Endothelial cell of umbilical vein (primary cell): Measurements from ENCODE around the gene DLGAP1. TPM values are rescaled to one million over a fixed set of nuclear protein-coding genes. Genes with fewer than 3 reads are reported as not detected.

Experiments used
- BruUV-seq: library from RNA; stranded (reverse); fragments of 400-500 nt; replicated peaks from 2 replicates; lab custom pipeline; 2021; lab: Mats Ljungman, UMichigan
- CTCF ChIA-PET: fragments of 300-600, 350-600 bp; sonication (Branson Sonifier 250); formaldehyde crosslinking; loops from one replicate; lab custom pipeline; 2021; ENCODE audit warnings: antibody characterized with exemption, inconsistent platforms; lab: Charles Lee
- POLR2A ChIA-PET: fragments of 300-600, 350-600 bp; sonication (Branson Sonifier 250); formaldehyde crosslinking; loops from one replicate; lab custom pipeline; 2021; ENCODE audit warnings: antibody characterized with exemption, inconsistent platforms; lab: Charles Lee
- DNase-seq: peaks from one replicate; pipeline ENCODE4 v3.0.0-alpha.2; 2011; ENCODE audit warnings: low read depth, low spot score
- FAIRE-seq: peaks from 2 replicates; lab custom pipeline; 2011; peaks lifted over from hg19 to GRCh38; lab: Jason Lieb, UNC
- H2AFZ ChIP-seq: 2 replicates; pipeline ENCODE4 v1.6.0; 2012; ENCODE audit warnings: low read depth, low read length, control low read depth, inconsistent platforms
- H3K27ac ChIP-seq: 2 replicates; pipeline ENCODE4 v1.5.1; 2011; ENCODE audit warnings: low read depth, mild to moderate bottlenecking, control low read depth, low read length, moderate library complexity; ENCODE audit not compliant: insufficient read depth
- H3K27me3 ChIP-seq, 2 experiments: 2 replicates each; pipeline versions ENCODE4 v1.6.0 to v1.6.1; 2011; ENCODE audit warnings: low read length in 2 of 2, mixed read lengths in 1 of 2; ENCODE audit not compliant: control insufficient read depth in 2 of 2, insufficient read depth in 2 of 2
- H3K36me3 ChIP-seq, 2 experiments: 2 replicates in 1 of 2; 3 replicates in 1 of 2; pipeline ENCODE4 v1.5.1; 2011; ENCODE audit warnings: low read length in 2 of 2, mild to moderate bottlenecking in 1 of 2, moderate library complexity in 1 of 2; ENCODE audit not compliant: control insufficient read depth in 2 of 2, insufficient read depth in 2 of 2; ENCODE audit errors: extremely low read depth in 1 of 2
- H3K4me1 ChIP-seq: 3 replicates; pipeline ENCODE4 v1.5.1; 2011; ENCODE audit warnings: mild to moderate bottlenecking, low read length; ENCODE audit not compliant: control insufficient read depth, insufficient read depth; ENCODE audit errors: extremely low read depth
- H3K4me2 ChIP-seq: 2 replicates; pipeline ENCODE4 v1.6.1; 2011; ENCODE audit warnings: low read length, control low read depth, mixed read lengths; ENCODE audit not compliant: insufficient read depth
- H3K4me3 ChIP-seq, 3 experiments: fragments of 200-600 bp in 1 of 3; sonication (generic), shearing (Covaris generic) in 1 of 3; replicated peaks in 1 of 3; 2 replicates each; pipeline ENCODE4 v1.5.1; 2011 to 2016; ENCODE audit warnings: control low read depth in 3 of 3, low read length in 3 of 3, mild to moderate bottlenecking in 2 of 3, inconsistent platforms in 1 of 3, low read depth in 1 of 3, moderate library complexity in 1 of 3; ENCODE audit not compliant: insufficient read depth in 1 of 3
- H3K79me2 ChIP-seq: 2 replicates; pipeline ENCODE4 v1.6.0; 2012; ENCODE audit warnings: low read length, inconsistent platforms; ENCODE audit not compliant: control insufficient read depth, insufficient read depth
- H3K9ac ChIP-seq: replicated peaks from 2 replicates; pipeline ENCODE3; 2011; ENCODE audit warnings: low read length, control low read depth; ENCODE audit not compliant: insufficient read depth; ENCODE audit errors: extremely low read depth
- H3K9me1 ChIP-seq: replicated peaks from 3 replicates; pipeline ENCODE4 v1.6.0; 2011; ENCODE audit warnings: mild to moderate bottlenecking, low read length; ENCODE audit not compliant: control insufficient read depth, insufficient read depth; ENCODE audit errors: extremely low read depth
- H3K9me3 ChIP-seq: replicated peaks from 2 replicates; pipeline ENCODE4 v1.5.1; 2012; ENCODE audit warnings: low read length, inconsistent platforms; ENCODE audit not compliant: control insufficient read depth, insufficient read depth
- H4K20me1 ChIP-seq: replicated peaks from 2 replicates; pipeline ENCODE3; 2011; ENCODE audit warnings: mild to moderate bottlenecking, low read length; ENCODE audit not compliant: control insufficient read depth, insufficient read depth; ENCODE audit errors: extremely low read depth
- CTCF ChIP-seq, 2 donors: IDR thresholded peaks; 1 replicate in 1 of 2; 2 replicates in 1 of 2; pipeline ENCODE4 v1.5.1; 2011; ENCODE audit warnings: low read length in 2 of 2, mild to moderate bottlenecking in 2 of 2, moderate library complexity in 2 of 2, control low read depth in 1 of 2, inconsistent platforms in 1 of 2, low read depth in 1 of 2; ENCODE audit not compliant: insufficient read depth in 1 of 2; ENCODE audit errors: extremely low read depth in 1 of 2
- EZH2 ChIP-seq: IDR thresholded peaks from 2 replicates; pipeline ENCODE4 v1.6.1; 2012; ENCODE audit warnings: borderline replicate concordance, low read depth, mild to moderate bottlenecking, moderate library complexity, low read length, inconsistent platforms; ENCODE audit not compliant: severe bottlenecking
- JUN ChIP-seq: IDR thresholded peaks from 2 replicates; pipeline ENCODE4 v1.6.1; 2011; ENCODE audit warnings: borderline replicate concordance, low read depth; ENCODE audit not compliant: insufficient read length, insufficient read depth
- MAX ChIP-seq: IDR thresholded peaks from 2 replicates; pipeline ENCODE4 v1.6.1; 2011; ENCODE audit not compliant: insufficient read depth, insufficient read length
- POLR2A ChIP-seq: IDR thresholded peaks from 2 replicates; pipeline ENCODE4 v1.6.1; 2012; ENCODE audit warnings: low read depth, mild to moderate bottlenecking, control low read depth, low read length
- POLR2AphosphoS5 ChIP-seq: IDR thresholded peaks from 2 replicates; pipeline ENCODE4 v1.6.1; 2012; ENCODE audit warnings: low read depth, mild to moderate bottlenecking, control low read depth, low read length, moderate library complexity; ENCODE audit not compliant: insufficient read depth
- dilution Hi-C: fragments of 300-500 bp; cut with MboI; formaldehyde crosslinking; loops from one replicate; pipeline ENCODE4 v1.15.0; 2019; ENCODE audit warnings: low sequenced_read_pairs; ENCODE audit not compliant: extremely low pct_ligation_motif_present
- intact Hi-C: fragments of 100-400 bp; cut with micrococcal nuclease; formaldehyde crosslinking; loops from one replicate; pipeline ENCODE4 v1.10.0; 2022
- polyA plus RNA-seq, 4 experiments: library from polyadenylated mRNA; depleted of rRNA in 3 of 4; stranded (reverse) in 3 of 4; unstranded in 1 of 4; fragments of >200 nt; gene quantifications; 2 replicates each; pipeline versions ENCODE4 v1.2.1 to v1.2.3, GENCODE V29; 2011 to 2012; ENCODE audit warnings: missing spikeins in 1 of 4
- total RNA-seq: library from RNA; stranded (reverse); gene quantifications from 2 replicates; pipeline ENCODE4 v1.2.3, GENCODE V29; 2021

Gene DLGAP1
- total and polyA plus RNA-seq, 2 donors (not counting 3 experiments of a cell fraction or from before 2014, with no cell fraction given), result 0.04 TPM; not detected in 1

GRCh38 chr18:3546106-3546505 lies 909.0 kb downstream of the DLGAP1 start:
- H3K9me3 ChIP-seq, result no peaks in the 10 kb centered on the region
- dilution Hi-C loops (no loop called here), intact Hi-C loops (no loop called here)
- no peak for TF ChIP-seq POLR2A
- no peak for TF ChIP-seq JUN
- no peaks in the 10 kb centered on the region for H3K9me1 ChIP-seq
- ChIA-PET POLR2A (no interaction called here), CTCF (interaction anchor here (1.0 to 1.2 kb wide), 3 partner anchors 9 to 39 kb away, joined by 3 to 5 read pairs (median 3); no protein-coding TSS in a partner anchor)
- DNase-seq (no peak), FAIRE-seq (no peak)
- H3K9ac ChIP-seq, result no peak overlapping the region
- no peak overlapping the region for H2AFZ ChIP-seq
- H4K20me1 ChIP-seq, result no peaks in the 10 kb centered on the region
- no peak overlapping the region for H3K4me2 ChIP-seq
- BruUV-seq, result no TSS peak
- H3K27me3 ChIP-seq, result peaks cover 2 to 3% of the 10 kb centered on the region in 2 experiments
- no peak overlapping the region for H3K4me3 ChIP-seq
- H3K36me3 ChIP-seq, result no peaks in the 10 kb centered on the region
- no peaks in the 10 kb centered on the region for H3K79me2 ChIP-seq
- H3K27ac ChIP-seq, result no peak overlapping the region
- no peaks in the 10 kb centered on the region for H3K4me1 ChIP-seq

- no peak for DNase-seq
- Histone ChIP-seq H3K4me3 (no peak overlapping the region), H3K4me2 (no peak overlapping the region), H3K9me1 (no peaks in the 10 kb centered on the region), H3K27ac (no peak overlapping the region), H3K9ac (no peak overlapping the region), H3K9me3 (no peaks in the 10 kb centered on the region), H4K20me1 (no peaks in the 10 kb centered on the region), H2AFZ (no peak overlapping the region), H3K36me3 (no peaks in the 10 kb centered on the region), H3K27me3 (peaks cover 3 to 4% of the 10 kb centered on the region in 2 experiments), H3K4me1 (no peaks in the 10 kb centered on the region), H3K79me2 (no peaks in the 10 kb centered on the region)
- CTCF ChIA-PET, result interaction anchor here (1.3 kb wide), 1 partner anchor 38 kb away, joined by 3 read pairs; no protein-coding TSS in a partner anchor
- dilution Hi-C loops (no loop called here), intact Hi-C loops (no loop called here)
- FAIRE-seq, result no peak
- POLR2A ChIA-PET, result no interaction called here
- no TSS peak for BruUV-seq
- TF ChIP-seq POLR2AphosphoS5, result no peak
- TF ChIP-seq JUN, result no peak
- TF ChIP-seq EZH2, result no peak
- no peak for TF ChIP-seq MAX
- TF ChIP-seq CTCF (IDR thresholded peaks at IDR 0.05; ENCODE audit: extremely low read depth in 1 of 2, insufficient read depth in 1 of 2, low read depth in 1 of 2, low read length in 2 of 2), result no peak
Observed at GRCh38 chr18:3544537-3544936, 910.6 kb downstream of the DLGAP1 start.
